Measurements from ENCODE around the gene HGFAC.
A peak's percentile ranks its signal among the peaks of the same experiment; 100 is the strongest.

Gene HGFAC

GRCh38 chr4:3437998-3438846 is 3.5 kb upstream of the HGFAC start:
- DNase-seq (ENCODE audit: insufficient read length, low spot score) (no peak), FAIRE-seq (no peak)
- no peak for TF ChIP-seq POLR2A (IDR thresholded peaks at IDR 0.05; ENCODE audit: low read depth, low read length)

GRCh38 chr4:3438847-3439180 is 3.0 kb upstream of the HGFAC start:
- DNase-seq (ENCODE audit: insufficient read length, low spot score) (no peak), FAIRE-seq (no peak)
- TF ChIP-seq POLR2A (IDR thresholded peaks at IDR 0.05; ENCODE audit: low read depth, low read length), result no peak

- TF ChIP-seq POLR2A (IDR thresholded peaks at IDR 0.05; ENCODE audit: low read depth, low read length), result no peak
- no peak for FAIRE-seq
These were observed 2.4 kb upstream of the HGFAC start for GRCh38 chr4:3439391-3439790.

GRCh38 chr4:3440011-3440410 is 1.8 kb upstream of the HGFAC start:
- TF ChIP-seq POLR2A (IDR thresholded peaks at IDR 0.05; ENCODE audit: low read depth, low read length), result no peak
- DNase-seq (ENCODE audit: insufficient read length, low spot score) (no peak), FAIRE-seq (no peak)

More at GRCh38 chr4:3439391-3439790, 2.4 kb upstream of the HGFAC start:
- no peak for DNase-seq (ENCODE audit: insufficient read length, low spot score)

- TF ChIP-seq POLR2A (IDR thresholded peaks at IDR 0.05; ENCODE audit: low read depth, low read length), result no peak
- FAIRE-seq (no peak), DNase-seq (ENCODE audit: insufficient read length, low spot score) (peak; percentile 58)
These were observed 728 bp upstream of the HGFAC start for GRCh38 chr4:3440979-3441500.

- no peak for TF ChIP-seq POLR2A (IDR thresholded peaks at IDR 0.05; ENCODE audit: low read depth, low read length)
- FAIRE-seq (no peak), DNase-seq (ENCODE audit: insufficient read length, low spot score) (no peak)
These were observed 741 bp downstream of the HGFAC start for GRCh38 chr4:3442460-3442958.

GRCh38 chr4:3442959-3443749 is 1.4 kb downstream of the HGFAC start:
- FAIRE-seq, result no peak
- TF ChIP-seq POLR2A (IDR thresholded peaks at IDR 0.05; ENCODE audit: low read depth, low read length), result no peak
- DNase-seq (ENCODE audit: insufficient read length, low spot score), result peak; percentile 70

GRCh38 chr4:3443750-3444309 is 2.1 kb downstream of the HGFAC start:
- DNase-seq (ENCODE audit: insufficient read length, low spot score), result no peak
- TF ChIP-seq POLR2A (IDR thresholded peaks at IDR 0.05; ENCODE audit: low read depth, low read length), result no peak
- no peak for FAIRE-seq

- no peak for FAIRE-seq
These were observed 2.8 kb downstream of the HGFAC start for GRCh38 chr4:3444351-3445110.

GRCh38 chr4:3445111-3445820 is 3.5 kb downstream of the HGFAC start:
- FAIRE-seq (no peak), DNase-seq (ENCODE audit: insufficient read length, low spot score) (no peak)
- no peak for TF ChIP-seq POLR2A (IDR thresholded peaks at IDR 0.05; ENCODE audit: low read depth, low read length)

More at GRCh38 chr4:3444351-3445110, 2.8 kb downstream of the HGFAC start:
- DNase-seq (ENCODE audit: insufficient read length, low spot score), result no peak
- TF ChIP-seq POLR2A (IDR thresholded peaks at IDR 0.05; ENCODE audit: low read depth, low read length), result no peak

- DNase-seq (ENCODE audit: insufficient read length, low spot score) (no peak), FAIRE-seq (no peak)
- TF ChIP-seq POLR2A (IDR thresholded peaks at IDR 0.05; ENCODE audit: low read depth, low read length), result no peak
These were observed 4.2 kb downstream of the HGFAC start for GRCh38 chr4:3445829-3446545.

- TF ChIP-seq POLR2A (IDR thresholded peaks at IDR 0.05; ENCODE audit: low read depth, low read length), result no peak
- FAIRE-seq (no peak), DNase-seq (ENCODE audit: insufficient read length, low spot score) (no peak)
These were observed 5.0 kb downstream of the HGFAC start for GRCh38 chr4:3446631-3447320.

All from H54 (cell line).